NCI-H128 (cell line): ENCODE data around the gene PTPRK.

ENCODE experiments used
- DNase-seq: peaks from one replicate; lab custom pipeline; 2025; ENCODE audit not compliant: unreplicated experiment; lab: John Stamatoyannopoulos, UW

PTPRK gene

GRCh38 chr6:128350416-128351254 is 169.8 kb downstream of the PTPRK start:
- DNase-seq, result no peak

DNA sequence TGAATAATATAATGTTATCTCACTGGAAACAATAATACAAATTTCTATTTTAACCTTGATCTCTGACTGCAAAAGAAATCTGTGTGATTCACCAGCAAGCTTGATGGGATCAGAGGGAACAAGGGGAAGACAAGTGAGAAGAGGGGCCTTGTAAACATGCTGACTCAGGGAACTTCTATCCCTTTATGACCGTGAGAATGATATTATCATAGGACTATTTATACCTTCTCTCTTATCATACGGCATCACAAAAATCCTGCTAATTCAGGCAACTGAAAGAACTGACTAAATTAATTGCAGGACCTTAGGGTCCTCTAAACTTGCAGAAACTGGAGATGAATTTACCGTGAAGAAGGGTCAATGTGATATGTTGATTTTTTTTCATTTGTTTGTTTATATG is 173.3 kb downstream of the PTPRK start:
- DNase-seq, result no peak

DNA sequence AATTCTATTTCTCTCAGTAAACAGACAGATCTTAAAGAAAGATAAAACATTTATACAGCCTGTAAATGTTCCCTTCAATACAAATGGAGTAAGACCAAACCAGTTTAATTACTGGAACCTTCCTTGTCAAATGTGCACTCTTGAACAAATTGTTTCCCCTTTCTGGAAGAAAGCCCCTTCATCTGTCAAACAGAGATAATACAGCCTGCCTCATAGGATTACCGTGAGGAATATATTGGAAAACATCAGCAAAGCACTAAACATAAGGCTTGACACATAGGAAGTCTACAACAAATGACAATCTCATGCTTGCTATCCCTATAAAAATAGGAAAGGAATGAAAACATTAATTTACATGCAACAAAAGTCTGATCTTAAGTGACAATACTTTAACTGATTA is 173.8 kb downstream of the PTPRK start:
- no peak for DNase-seq

DNA sequence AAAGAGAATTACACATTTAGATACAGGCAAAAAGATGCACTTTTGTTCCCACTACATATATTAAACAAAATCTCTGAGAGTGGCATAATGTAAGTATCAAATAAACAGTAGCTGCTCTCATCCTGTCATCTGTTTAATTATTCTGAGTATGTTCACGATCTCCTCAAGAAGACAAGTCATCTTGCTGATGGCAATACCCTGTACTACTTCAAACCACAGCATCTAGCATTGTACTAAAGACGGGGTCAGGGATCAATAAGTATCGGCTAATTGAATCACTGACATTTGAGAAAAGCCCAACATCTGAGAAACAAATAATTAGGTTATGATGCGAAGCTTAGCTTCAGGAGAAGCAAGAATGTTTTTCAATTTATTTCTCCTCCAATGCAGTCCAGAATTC is 175.1 kb downstream of the PTPRK start:
- DNase-seq, result no peak

- no peak for DNase-seq
Observed at GRCh38 chr6:128343706-128344105, 176.7 kb downstream of the PTPRK start.

GRCh38 chr6:128339635-128340450 is 180.6 kb downstream of the PTPRK start:
- no peak for DNase-seq

DNA sequence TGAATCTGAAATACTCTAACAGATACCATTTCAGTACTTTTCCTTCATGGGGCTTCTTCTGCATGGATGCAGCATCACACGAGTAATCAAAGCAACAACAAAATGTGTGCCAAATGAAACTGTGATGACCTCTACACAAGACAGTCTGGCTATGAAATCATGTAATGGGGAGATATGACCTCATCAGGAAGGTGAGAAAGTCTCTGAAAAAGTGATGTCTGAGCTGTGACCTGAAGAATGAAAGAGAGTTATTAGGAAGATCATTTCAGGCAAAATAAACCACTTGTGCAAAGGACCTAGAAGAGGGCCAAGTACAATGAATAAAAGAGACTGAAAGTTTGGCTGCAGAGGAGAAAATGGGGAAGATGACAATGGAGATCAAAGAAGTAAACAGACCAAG is 182.8 kb downstream of the PTPRK start:
- no peak for DNase-seq

- no peak for DNase-seq
Observed at GRCh38 chr6:128336436-128337095, 183.8 kb downstream of the PTPRK start.

- DNase-seq, result no peak
Observed at GRCh38 chr6:128335963-128336362, 184.4 kb downstream of the PTPRK start.

DNA sequence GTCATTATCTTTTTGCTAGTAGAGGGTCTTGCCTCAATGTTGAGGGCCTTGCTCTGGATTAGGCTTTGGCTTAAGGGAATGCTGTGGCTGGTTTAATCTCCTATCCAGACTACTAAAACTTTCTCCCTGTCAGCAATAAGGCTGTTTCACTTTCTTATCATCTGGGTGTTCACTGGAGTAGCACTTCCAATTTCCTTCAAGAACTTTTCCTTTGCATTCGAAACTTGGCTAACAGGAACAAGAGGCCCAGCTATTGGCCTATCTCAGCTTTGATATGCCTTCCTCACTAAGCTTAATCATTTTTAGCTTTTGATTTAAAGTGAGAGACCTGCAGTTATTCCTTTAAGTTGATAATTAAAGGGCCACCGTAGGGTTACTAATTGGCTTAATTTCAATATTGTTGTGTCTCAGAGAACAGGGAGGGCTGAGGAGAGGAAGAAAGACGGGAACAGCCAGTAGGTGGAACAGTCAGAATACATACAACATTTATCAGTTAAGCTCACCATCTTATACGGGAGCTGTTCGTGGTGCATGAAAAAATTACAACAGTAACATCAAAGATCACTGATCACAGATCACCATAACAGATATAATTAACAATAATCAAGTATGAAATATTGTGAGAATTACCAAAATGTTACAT is 186.7 kb downstream of the PTPRK start:
- DNase-seq, result no peak

DNA sequence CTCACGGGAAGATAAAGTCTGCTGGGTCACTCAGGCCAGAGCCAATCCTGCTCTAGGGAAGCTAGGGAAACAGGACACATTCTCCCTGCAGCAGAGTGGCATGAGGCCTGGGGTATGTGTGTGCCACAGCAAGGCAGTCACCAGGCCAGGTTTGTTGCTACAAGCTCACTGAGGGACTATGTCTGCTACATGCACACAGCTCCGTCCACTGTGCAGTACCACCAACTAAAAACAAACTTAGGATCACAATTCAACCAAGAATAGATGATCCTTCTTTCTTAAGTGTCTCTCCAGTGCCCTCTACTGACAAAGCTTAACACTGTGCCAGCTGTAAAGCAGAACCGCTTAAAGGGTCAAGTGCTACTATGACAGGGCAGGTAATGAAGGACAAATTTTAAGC is 192.5 kb downstream of the PTPRK start:
- DNase-seq, result no peak

- no peak for DNase-seq
Observed at GRCh38 chr6:128323011-128323410, 197.4 kb downstream of the PTPRK start.

DNA sequence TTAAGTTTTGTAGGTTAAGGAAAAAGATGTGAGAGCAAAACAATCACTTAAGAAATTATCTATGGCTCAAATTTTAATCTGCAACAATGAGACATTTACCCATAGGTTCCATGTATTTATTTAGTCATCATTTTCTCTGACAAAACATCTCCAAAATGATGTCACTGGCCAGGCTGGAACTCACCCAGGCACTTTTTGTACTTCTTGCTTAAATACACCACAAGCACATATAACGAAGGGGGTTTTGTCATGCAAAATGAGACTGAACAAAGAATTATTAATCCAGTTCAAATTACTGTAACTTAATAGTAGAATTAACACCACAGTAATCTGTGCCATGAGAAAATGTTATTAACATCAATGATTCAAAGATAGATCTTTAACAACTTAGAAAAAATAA is 200.5 kb downstream of the PTPRK start:
- no peak for DNase-seq

GRCh38 chr6:128319157-128319556 is 201.2 kb downstream of the PTPRK start:
- DNase-seq, result no peak

DNA sequence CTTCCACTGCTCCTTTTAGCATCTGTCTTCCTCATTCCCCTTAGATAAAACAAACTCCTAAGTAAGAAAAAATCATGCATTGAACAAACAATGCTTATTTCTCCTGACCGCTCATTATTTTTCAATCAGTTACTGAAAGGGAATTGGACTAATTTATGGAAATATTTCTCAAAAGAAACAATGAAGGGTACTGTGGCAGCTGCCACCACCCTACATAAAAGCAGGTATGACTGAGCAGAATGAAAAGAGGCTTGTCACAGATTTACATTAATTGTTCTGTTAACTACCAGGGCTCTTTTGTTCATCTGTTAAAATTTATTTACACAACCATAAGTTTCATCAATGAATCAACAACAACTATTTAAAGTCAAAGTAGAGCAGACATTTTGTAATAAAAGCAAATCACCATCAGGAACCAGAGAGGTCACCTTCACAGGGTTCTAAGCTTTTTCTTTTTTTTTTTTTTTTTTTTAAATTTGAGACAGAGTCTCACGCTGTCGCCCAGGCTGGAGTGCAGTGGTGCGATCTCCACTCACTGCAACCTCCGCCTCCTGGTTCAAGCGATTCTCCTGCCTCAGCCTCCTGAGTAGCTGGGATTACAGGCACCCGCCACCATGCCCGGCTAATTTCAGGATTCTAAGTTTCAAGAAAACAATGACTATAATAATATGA is 204.0 kb downstream of the PTPRK start:
- no peak for DNase-seq

DNA sequence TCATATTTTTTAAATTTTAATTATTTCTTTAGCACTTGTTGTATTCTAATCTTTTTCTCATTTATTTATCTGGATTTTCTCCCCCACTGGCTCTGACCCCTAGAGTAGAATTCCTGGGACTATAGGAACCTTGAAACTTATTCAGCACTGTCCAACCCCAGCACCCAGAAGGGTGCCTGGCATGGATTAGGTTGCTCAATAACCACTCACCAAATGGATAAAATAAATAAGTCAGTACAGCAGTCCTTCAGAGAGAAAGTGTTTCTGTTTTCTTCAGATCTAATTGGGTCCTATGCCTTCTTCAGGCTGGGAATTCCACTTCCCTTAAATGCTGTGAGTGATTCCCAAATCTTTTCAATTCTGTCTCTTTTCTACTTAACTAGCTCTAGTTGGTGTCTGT is 206.2 kb downstream of the PTPRK start:
- no peak for DNase-seq

DNA sequence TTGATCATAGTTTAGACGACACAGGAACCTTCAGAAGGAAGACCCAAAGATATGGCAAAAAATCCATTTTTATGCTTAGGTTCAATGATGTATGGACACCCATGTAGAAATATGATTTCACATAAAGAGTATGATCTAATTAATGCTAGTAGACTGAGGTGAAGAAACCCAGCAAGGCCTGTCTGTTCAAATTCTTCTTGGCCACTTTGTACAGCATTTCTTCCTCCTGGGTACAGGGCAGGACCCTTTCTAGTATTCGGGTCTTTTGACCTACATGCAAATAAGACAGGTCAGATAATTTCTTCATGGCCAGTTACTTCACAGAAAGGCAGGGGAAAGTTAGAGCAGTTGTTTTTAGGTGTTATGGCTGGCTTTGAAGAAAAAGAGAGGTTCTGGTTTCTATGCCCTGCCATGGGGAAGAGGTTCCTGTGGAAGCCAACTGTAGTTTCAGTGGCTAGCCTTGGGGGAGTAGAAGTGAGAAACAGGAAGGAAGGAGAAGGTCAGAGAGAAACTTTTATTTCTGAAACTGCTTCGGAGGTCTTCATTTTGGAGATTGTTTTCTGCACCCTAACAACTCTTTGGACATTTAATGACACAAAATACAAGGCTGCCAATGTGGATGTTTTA is 208.3 kb downstream of the PTPRK start:
- no peak for DNase-seq

GRCh38 chr6:128310451-128310850 is 209.9 kb downstream of the PTPRK start:
- DNase-seq, result no peak

GRCh38 chr6:128307671-128308070 is 212.7 kb downstream of the PTPRK start:
- DNase-seq, result no peak

GRCh38 chr6:128305976-128306375 is 214.4 kb downstream of the PTPRK start:
- no peak for DNase-seq
